Activated CD4-positive, alpha-beta T cell treated with anti-CD3 and anti-CD28 coated beads, Interleukin-2, amount 10 ng/mL, durations not matched to agents 24 days and 14 days (primary cell): Measurements from ENCODE around the gene ZFAND3. TPM values are rescaled to one million over a fixed set of nuclear protein-coding genes. Genes with fewer than 3 reads are reported as not detected.

Experiments used
- DNase-seq: peaks from one replicate; pipeline ENCODE4 v3.0.0; 2022
- H3K27ac Mint-ChIP-seq: one replicate; pipeline ENCODE4 v1.8.0; 2022; ENCODE audit warnings: mild to moderate bottlenecking, mixed read lengths
- H3K27me3 Mint-ChIP-seq: one replicate; pipeline ENCODE4 v1.8.0; 2022; ENCODE audit warnings: mixed read lengths
- H3K36me3 Mint-ChIP-seq: one replicate; pipeline ENCODE4 v1.8.0; 2022; ENCODE audit warnings: low read depth, mild to moderate bottlenecking, mixed read lengths
- H3K4me1 Mint-ChIP-seq: one replicate; pipeline ENCODE4 v1.8.0; 2021; ENCODE audit warnings: mixed read lengths
- H3K4me3 Mint-ChIP-seq: one replicate; pipeline ENCODE4 v1.8.0; 2022; ENCODE audit warnings: mild to moderate bottlenecking, moderate library complexity, mixed read lengths
- H3K9me3 Mint-ChIP-seq: one replicate; pipeline ENCODE4 v1.8.0; 2021; ENCODE audit warnings: mixed read lengths
- intact Hi-C: fragments of 100-400 bp; cut with micrococcal nuclease; formaldehyde crosslinking; loops from one replicate; pipeline ENCODE4 v1.15.1; 2023
- total RNA-seq: library from RNA; stranded (reverse); gene quantifications from 2 replicates; pipeline ENCODE4 v1.2.3, GENCODE V29; 2022

ZFAND3 gene
- total RNA-seq, 1 donor from 2014 or later: 31.5 TPM

- Mint-ChIP-seq H3K36me3 (peaks cover 18% of the 10 kb centered on the region), H3K9me3 (peaks cover 16% of the 10 kb centered on the region), H3K4me1 (peaks cover 15% of the 10 kb centered on the region), H3K4me3 (no peak overlapping the region), H3K27me3 (no peaks in the 10 kb centered on the region), H3K27ac (no peak overlapping the region)
- intact Hi-C loops: no loop called here
- no peak for DNase-seq
These were observed 148.1 kb downstream of the ZFAND3 start for GRCh38 chr6:37967651-37968050.

GRCh38 chr6:37971266-37971665 is 151.7 kb downstream of the ZFAND3 start:
- Mint-ChIP-seq H3K4me1 (peaks cover 12% of the 10 kb centered on the region), H3K4me3 (no peak overlapping the region), H3K27me3 (no peaks in the 10 kb centered on the region), H3K36me3 (peaks cover 28% of the 10 kb centered on the region), H3K9me3 (peaks cover 21% of the 10 kb centered on the region), H3K27ac (no peak overlapping the region)
- intact Hi-C loops: no loop called here
- DNase-seq: no peak

- no peak overlapping the region for H3K27ac Mint-ChIP-seq
- H3K27me3 Mint-ChIP-seq: no peaks in the 10 kb centered on the region
- peaks cover 21% of the 10 kb centered on the region for H3K9me3 Mint-ChIP-seq
- peaks cover 27% of the 10 kb centered on the region for H3K36me3 Mint-ChIP-seq
- H3K4me3 Mint-ChIP-seq: no peak overlapping the region
- DNase-seq: no peak
- peaks cover 12% of the 10 kb centered on the region for H3K4me1 Mint-ChIP-seq
- intact Hi-C loops: no loop called here
These were observed 152.3 kb downstream of the ZFAND3 start for GRCh38 chr6:37971711-37972390.

GRCh38 chr6:37972994-37973757 is 153.6 kb downstream of the ZFAND3 start:
- Mint-ChIP-seq H3K9me3 (peaks cover 11% of the 10 kb centered on the region), H3K27me3 (no peaks in the 10 kb centered on the region), H3K27ac (no peak overlapping the region), H3K4me3 (no peak overlapping the region), H3K4me1 (peaks cover 12% of the 10 kb centered on the region), H3K36me3 (peaks cover 21% of the 10 kb centered on the region)
- intact Hi-C loops: no loop called here
- DNase-seq: no peak

GRCh38 chr6:37974381-37974780 is 154.9 kb downstream of the ZFAND3 start:
- peaks cover 20% of the 10 kb centered on the region for H3K36me3 Mint-ChIP-seq

GRCh38 chr6:37974943-37975342 is 155.4 kb downstream of the ZFAND3 start:
- Mint-ChIP-seq H3K27ac (no peak overlapping the region), H3K4me3 (no peak overlapping the region), H3K27me3 (no peaks in the 10 kb centered on the region), H3K9me3 (peaks cover 5% of the 10 kb centered on the region), H3K36me3 (peaks cover 19% of the 10 kb centered on the region), H3K4me1 (peaks cover 12% of the 10 kb centered on the region)
- intact Hi-C loops: no loop called here
- DNase-seq: no peak

More at GRCh38 chr6:37974381-37974780, 154.9 kb downstream of the ZFAND3 start:
- no peak overlapping the region for H3K27ac Mint-ChIP-seq
- H3K9me3 Mint-ChIP-seq: peaks cover 5% of the 10 kb centered on the region
- intact Hi-C loops: no loop called here
- no peaks in the 10 kb centered on the region for H3K27me3 Mint-ChIP-seq
- DNase-seq: no peak
- H3K4me1 Mint-ChIP-seq: peaks cover 11% of the 10 kb centered on the region
- H3K4me3 Mint-ChIP-seq: no peak overlapping the region

- Mint-ChIP-seq H3K4me1 (peaks cover 10% of the 10 kb centered on the region), H3K4me3 (no peak overlapping the region), H3K27me3 (no peaks in the 10 kb centered on the region), H3K27ac (no peak overlapping the region), H3K9me3 (peaks cover 5% of the 10 kb centered on the region), H3K36me3 (peaks cover 19% of the 10 kb centered on the region)
- no peak for DNase-seq
- intact Hi-C loops: no loop called here
These were observed 158.2 kb downstream of the ZFAND3 start for GRCh38 chr6:37977715-37978114.

GRCh38 chr6:37979392-37980221 is 160.1 kb downstream of the ZFAND3 start:
- Mint-ChIP-seq H3K9me3 (no peaks in the 10 kb centered on the region), H3K4me1 (peaks cover 17% of the 10 kb centered on the region)
- intact Hi-C loops: loop anchor here (5.0 kb wide), 1 partner anchor 32 kb away; no protein-coding TSS in a partner anchor

GRCh38 chr6:37980222-37980595 is 160.7 kb downstream of the ZFAND3 start:
- H3K4me3 Mint-ChIP-seq: no peak overlapping the region
- no peak overlapping the region for H3K27ac Mint-ChIP-seq
- no peak for DNase-seq
- intact Hi-C loops: loop anchor here (5.0 kb wide), 1 partner anchor 33 kb away; no protein-coding TSS in a partner anchor
- H3K9me3 Mint-ChIP-seq: no peaks in the 10 kb centered on the region
- peaks cover 17% of the 10 kb centered on the region for H3K4me1 Mint-ChIP-seq
- no peaks in the 10 kb centered on the region for H3K27me3 Mint-ChIP-seq
- H3K36me3 Mint-ChIP-seq: peaks cover 4% of the 10 kb centered on the region

More at GRCh38 chr6:37979392-37980221, 160.1 kb downstream of the ZFAND3 start:
- no peak for DNase-seq
- Mint-ChIP-seq H3K36me3 (peaks cover 10% of the 10 kb centered on the region), H3K27ac (no peak overlapping the region), H3K27me3 (no peaks in the 10 kb centered on the region), H3K4me3 (no peak overlapping the region)

GRCh38 chr6:37981626-37982025 is 162.1 kb downstream of the ZFAND3 start:
- H3K27ac Mint-ChIP-seq: no peak overlapping the region
- no peak overlapping the region for H3K4me3 Mint-ChIP-seq
- H3K9me3 Mint-ChIP-seq: no peaks in the 10 kb centered on the region
- intact Hi-C loops: loop anchor here (5.0 kb wide), 1 partner anchor 34 kb away; no protein-coding TSS in a partner anchor
- no peak for DNase-seq
- peaks cover 23% of the 10 kb centered on the region for H3K4me1 Mint-ChIP-seq
- H3K27me3 Mint-ChIP-seq: no peaks in the 10 kb centered on the region
- no peaks in the 10 kb centered on the region for H3K36me3 Mint-ChIP-seq

GRCh38 chr6:37982317-37982716 is 162.8 kb downstream of the ZFAND3 start:
- H3K4me3 Mint-ChIP-seq: no peak overlapping the region
- H3K4me1 Mint-ChIP-seq: peaks cover 28% of the 10 kb centered on the region
- intact Hi-C loops: loop anchor here (5.0 kb wide), 1 partner anchor 35 kb away; no protein-coding TSS in a partner anchor
- no peaks in the 10 kb centered on the region for H3K9me3 Mint-ChIP-seq
- H3K27me3 Mint-ChIP-seq: no peaks in the 10 kb centered on the region
- H3K27ac Mint-ChIP-seq: no peak overlapping the region
- H3K36me3 Mint-ChIP-seq: no peaks in the 10 kb centered on the region
- DNase-seq: no peak

- DNase-seq: no peak
- H3K36me3 Mint-ChIP-seq: no peaks in the 10 kb centered on the region
- no peaks in the 10 kb centered on the region for H3K27me3 Mint-ChIP-seq
- peak overlapping the region; percentile 65 for H3K27ac Mint-ChIP-seq
- peaks cover 35% of the 10 kb centered on the region for H3K4me1 Mint-ChIP-seq
- H3K9me3 Mint-ChIP-seq: no peaks in the 10 kb centered on the region
- H3K4me3 Mint-ChIP-seq: no peak overlapping the region
- intact Hi-C loops: loop anchor here (5.0 kb wide), 1 partner anchor 37 kb away; no protein-coding TSS in a partner anchor
These were observed 164.4 kb downstream of the ZFAND3 start for GRCh38 chr6:37983720-37984501.

GRCh38 chr6:37984578-37984977 is 165.1 kb downstream of the ZFAND3 start:
- H3K36me3 Mint-ChIP-seq: no peaks in the 10 kb centered on the region
- no peak for DNase-seq
- intact Hi-C loops: loop anchor here (5.0 kb wide), 1 partner anchor 37 kb away; no protein-coding TSS in a partner anchor
- no peaks in the 10 kb centered on the region for H3K27me3 Mint-ChIP-seq
- peaks cover 35% of the 10 kb centered on the region for H3K4me1 Mint-ChIP-seq
- H3K9me3 Mint-ChIP-seq: no peaks in the 10 kb centered on the region
- H3K4me3 Mint-ChIP-seq: no peak overlapping the region
- H3K27ac Mint-ChIP-seq: no peak overlapping the region
